Vagina (tissue), 2 donors: Measurements from ENCODE around the gene RIOK2. TPM values are rescaled to one million over a fixed set of nuclear protein-coding genes. Genes with fewer than 3 reads are reported as not detected.

Experiments
- DNase-seq, 2 donors: peaks; one replicate each; pipeline ENCODE4 v3.0.0-alpha.2; 2017; ENCODE audit errors: extremely low spot score in 2 of 2
- H3K27ac ChIP-seq: fragments of 200-600 bp; sonication (generic); one replicate; pipeline ENCODE4 v1.5.1; 2019
- H3K27me3 ChIP-seq: fragments of 200-600 bp; sonication (generic); one replicate; pipeline ENCODE4 v1.5.1; 2019
- H3K36me3 ChIP-seq, 2 donors: fragments of 200-600 bp; sonication (generic); one replicate each; pipeline ENCODE4 v1.5.1; 2017 to 2019
- H3K4me1 ChIP-seq: fragments of 200-600 bp; sonication (generic); one replicate; pipeline ENCODE4 v1.5.1; 2019
- H3K4me3 ChIP-seq, 2 donors: fragments of 200-600 bp; sonication (generic); 1 replicate in 1 of 2; 2 replicates in 1 of 2; pipeline ENCODE4 v1.5.1; 2016 to 2019
- H3K9me3 ChIP-seq: fragments of 200-600 bp; sonication (generic); one replicate; pipeline ENCODE4 v1.5.1; 2019
- CTCF ChIP-seq, 3 experiments: fragments of 450-650 bp in 2 of 3; fragments of 200-600 bp in 1 of 3; sonication (generic) in 1 of 3; IDR thresholded peaks; one replicate each; pipeline ENCODE4 v1.5.1; 2017 to 2019; ENCODE audit warnings: antibody characterized with exemption in 3 of 3, mild to moderate bottlenecking in 2 of 3, moderate library complexity in 2 of 3
- POLR2A ChIP-seq, 2 donors: fragments of 450-650 bp; IDR thresholded peaks; one replicate each; pipeline ENCODE4 v1.6.1; 2017; ENCODE audit warnings: antibody characterized with exemption in 2 of 2, mild to moderate bottlenecking in 2 of 2, moderate library complexity in 2 of 2
- POLR2AphosphoS5 ChIP-seq, 2 donors: sonication (generic); formaldehyde crosslinking; IDR thresholded peaks; one replicate each; pipeline ENCODE4 v1.9.0; 2017; ENCODE audit warnings: antibody characterized with exemption in 2 of 2, mild to moderate bottlenecking in 2 of 2, low read depth in 1 of 2; ENCODE audit not compliant: insufficient read depth in 1 of 2
- intact Hi-C: fragments of 100-400 bp; cut with DNase I; formaldehyde crosslinking; loops from one replicate; pipeline ENCODE4 v1.15.1; 2023
- total RNA-seq: library from RNA; depleted of rRNA; stranded (reverse); fragments of >200 nt; gene quantifications from one replicate; pipeline ENCODE4 v1.2.3, GENCODE V29; 2016

RIOK2 gene
- total RNA-seq, 1 donor from 2014 or later: 18.7 TPM

GRCh38 chr5:97121848-97122247 is 61.2 kb downstream of the RIOK2 start:
- Histone ChIP-seq H3K4me3 (no peak overlapping the region), H3K9me3 (no peaks in the 10 kb centered on the region), H3K27me3 (no peaks in the 10 kb centered on the region), H3K4me1 (no peaks in the 10 kb centered on the region), H3K36me3 (no peaks in the 10 kb centered on the region), H3K27ac (no peak overlapping the region)
- TF ChIP-seq CTCF (IDR thresholded peaks at IDR 0.05) (no peak), POLR2AphosphoS5 (IDR thresholded peaks at IDR 0.05; ENCODE audit: insufficient read depth in 1 of 2, low read depth in 1 of 2) (no peak), POLR2A (IDR thresholded peaks at IDR 0.05) (no peak)
- intact Hi-C loops: no loop called here
- no peak for DNase-seq

- no peak overlapping the region for H3K27ac ChIP-seq
- H3K36me3 ChIP-seq: no peaks in the 10 kb centered on the region
- H3K9me3 ChIP-seq: no peaks in the 10 kb centered on the region
- DNase-seq: no peak
- no peaks in the 10 kb centered on the region for H3K27me3 ChIP-seq
- no peaks in the 10 kb centered on the region for H3K4me1 ChIP-seq
- intact Hi-C loops: no loop called here
- H3K4me3 ChIP-seq: no peak overlapping the region
- TF ChIP-seq CTCF (IDR thresholded peaks at IDR 0.05) (no peak), POLR2AphosphoS5 (IDR thresholded peaks at IDR 0.05; ENCODE audit: insufficient read depth in 1 of 2, low read depth in 1 of 2) (no peak), POLR2A (IDR thresholded peaks at IDR 0.05) (no peak)
These were observed 62.9 kb downstream of the RIOK2 start for GRCh38 chr5:97120195-97120594.

- no peaks in the 10 kb centered on the region for H3K27me3 ChIP-seq
- no peak overlapping the region for H3K27ac ChIP-seq
- intact Hi-C loops: no loop called here
- no peaks in the 10 kb centered on the region for H3K36me3 ChIP-seq
- DNase-seq: no peak
- TF ChIP-seq CTCF (IDR thresholded peaks at IDR 0.05) (no peak), POLR2A (IDR thresholded peaks at IDR 0.05) (no peak), POLR2AphosphoS5 (IDR thresholded peaks at IDR 0.05; ENCODE audit: insufficient read depth in 1 of 2, low read depth in 1 of 2) (no peak)
- no peaks in the 10 kb centered on the region for H3K9me3 ChIP-seq
- H3K4me3 ChIP-seq: no peak overlapping the region
- H3K4me1 ChIP-seq: no peaks in the 10 kb centered on the region
These were observed 64.0 kb downstream of the RIOK2 start for GRCh38 chr5:97119007-97119390.

GRCh38 chr5:97118261-97119006 is 64.6 kb downstream of the RIOK2 start:
- no peaks in the 10 kb centered on the region for H3K4me1 ChIP-seq
- H3K4me3 ChIP-seq: no peak overlapping the region
- no peaks in the 10 kb centered on the region for H3K27me3 ChIP-seq
- TF ChIP-seq POLR2A (IDR thresholded peaks at IDR 0.05) (no peak), CTCF (IDR thresholded peaks at IDR 0.05) (no peak), POLR2AphosphoS5 (IDR thresholded peaks at IDR 0.05; ENCODE audit: insufficient read depth in 1 of 2, low read depth in 1 of 2) (no peak)
- H3K27ac ChIP-seq: no peak overlapping the region
- DNase-seq: no peak
- no peaks in the 10 kb centered on the region for H3K36me3 ChIP-seq
- no peaks in the 10 kb centered on the region for H3K9me3 ChIP-seq
- intact Hi-C loops: no loop called here

GRCh38 chr5:97115932-97116331 is 67.1 kb downstream of the RIOK2 start:
- no peaks in the 10 kb centered on the region for H3K9me3 ChIP-seq
- no peak for DNase-seq
- H3K36me3 ChIP-seq: no peaks in the 10 kb centered on the region
- no peaks in the 10 kb centered on the region for H3K27me3 ChIP-seq
- no peak for TF ChIP-seq POLR2AphosphoS5 (IDR thresholded peaks at IDR 0.05; ENCODE audit: insufficient read depth in 1 of 2, low read depth in 1 of 2)
- no peak for TF ChIP-seq POLR2A (IDR thresholded peaks at IDR 0.05)
- no peak for TF ChIP-seq CTCF (IDR thresholded peaks at IDR 0.05)
- intact Hi-C loops: no loop called here
- H3K4me1 ChIP-seq: no peaks in the 10 kb centered on the region
- no peak overlapping the region for H3K4me3 ChIP-seq
- H3K27ac ChIP-seq: no peak overlapping the region
